ENCODE results near the gene SNCAIP.

- TF ChIP-seq, protein P1, sequence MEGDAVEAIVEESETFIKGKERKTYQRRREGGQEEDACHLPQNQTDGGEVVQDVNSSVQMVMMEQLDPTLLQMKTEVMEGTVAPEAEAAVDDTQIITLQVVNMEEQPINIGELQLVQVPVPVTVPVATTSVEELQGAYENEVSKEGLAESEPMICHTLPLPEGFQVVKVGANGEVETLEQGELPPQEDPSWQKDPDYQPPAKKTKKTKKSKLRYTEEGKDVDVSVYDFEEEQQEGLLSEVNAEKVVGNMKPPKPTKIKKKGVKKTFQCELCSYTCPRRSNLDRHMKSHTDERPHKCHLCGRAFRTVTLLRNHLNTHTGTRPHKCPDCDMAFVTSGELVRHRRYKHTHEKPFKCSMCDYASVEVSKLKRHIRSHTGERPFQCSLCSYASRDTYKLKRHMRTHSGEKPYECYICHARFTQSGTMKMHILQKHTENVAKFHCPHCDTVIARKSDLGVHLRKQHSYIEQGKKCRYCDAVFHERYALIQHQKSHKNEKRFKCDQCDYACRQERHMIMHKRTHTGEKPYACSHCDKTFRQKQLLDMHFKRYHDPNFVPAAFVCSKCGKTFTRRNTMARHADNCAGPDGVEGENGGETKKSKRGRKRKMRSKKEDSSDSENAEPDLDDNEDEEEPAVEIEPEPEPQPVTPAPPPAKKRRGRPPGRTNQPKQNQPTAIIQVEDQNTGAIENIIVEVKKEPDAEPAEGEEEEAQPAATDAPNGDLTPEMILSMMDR (IDR thresholded peaks at IDR 0.05): no peak
- TF ChIP-seq POLR2A (IDR thresholded peaks at IDR 0.05): no peak
These were observed 38.5 kb downstream of the SNCAIP start for GRCh38 chr5:122350496-122350895.
